Measurements from ENCODE around the gene PLXNB3.

The PLXNB3 gene

DNA sequence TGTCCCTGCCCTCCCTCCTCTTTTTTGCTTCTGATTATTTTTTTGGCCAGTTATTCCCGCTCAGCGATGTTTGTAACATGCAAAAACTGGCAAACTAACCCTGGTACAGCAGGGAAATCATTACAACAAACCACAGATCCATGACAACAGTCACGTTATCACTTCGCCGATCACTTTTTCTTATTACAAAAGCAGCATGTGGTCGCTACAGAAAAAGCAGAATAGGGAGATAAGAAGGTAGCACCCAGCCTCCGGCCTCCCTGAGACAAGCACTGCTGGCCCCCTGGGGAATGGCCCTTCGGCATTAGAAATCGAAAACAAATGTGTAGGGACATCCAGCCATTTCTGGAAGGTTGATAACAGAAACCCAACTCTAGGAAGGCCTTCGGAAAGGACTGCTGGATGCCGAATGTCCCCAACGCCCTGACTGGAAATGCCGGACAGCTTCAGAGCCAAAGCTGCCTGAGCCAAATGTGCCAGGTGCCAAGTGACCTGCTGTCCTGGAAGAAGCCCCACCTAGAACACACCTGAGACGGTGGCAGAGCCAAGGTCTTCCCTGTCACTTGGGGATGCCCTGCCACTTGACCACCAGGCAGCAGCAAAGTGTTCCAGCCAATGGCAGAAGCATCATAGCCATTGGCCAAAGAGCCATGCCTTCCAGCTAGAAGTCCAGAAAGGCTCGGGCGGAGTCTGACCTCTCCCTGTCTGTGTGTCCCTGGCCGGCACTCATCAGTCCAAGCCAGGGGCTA is 27.2 kb downstream of the PLXNB3 start:
- DNase-seq (ENCODE audit: low read depth) = no peak

- no peak for DNase-seq (ENCODE audit: low read depth)
Observed at GRCh38 chrX:153792368-153792767, 28.3 kb downstream of the PLXNB3 start.

DNA sequence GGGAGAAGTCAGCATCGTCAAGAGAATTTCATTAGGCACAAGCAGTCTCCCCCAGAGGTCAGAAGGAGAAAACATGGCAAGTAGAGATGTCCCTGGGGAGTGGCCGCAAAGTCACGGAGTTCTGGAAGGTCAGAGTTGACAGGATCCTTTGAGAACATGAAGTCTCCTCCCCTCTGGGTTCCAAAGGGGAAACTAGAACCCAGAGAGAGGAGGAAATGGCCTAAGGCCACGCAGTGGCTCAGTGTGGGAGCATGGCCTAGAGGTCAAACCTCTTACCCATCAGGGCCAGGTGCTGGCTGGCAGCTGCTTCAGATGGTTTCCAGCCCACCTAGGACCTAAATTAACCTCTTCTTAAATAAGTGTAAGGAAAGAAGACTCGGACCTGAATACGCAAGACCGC is 29.2 kb downstream of the PLXNB3 start:
- DNase-seq (ENCODE audit: low read depth) = peak; percentile 9

- peak; percentile 94 for DNase-seq (ENCODE audit: low read depth)
Observed at GRCh38 chrX:153794018-153794896, 30.2 kb downstream of the PLXNB3 start, which contains the start of the genes IDH3G and SSR4. Gene IDH3G, minus strand, starts transcription at chrX:153794375. Its CDS starts 49 bp downstream, at chrX:153794326. Gene SSR4, plus strand, starts transcription at chrX:153794668. Its CDS starts 20 bp downstream, at chrX:153794688.

DNA sequence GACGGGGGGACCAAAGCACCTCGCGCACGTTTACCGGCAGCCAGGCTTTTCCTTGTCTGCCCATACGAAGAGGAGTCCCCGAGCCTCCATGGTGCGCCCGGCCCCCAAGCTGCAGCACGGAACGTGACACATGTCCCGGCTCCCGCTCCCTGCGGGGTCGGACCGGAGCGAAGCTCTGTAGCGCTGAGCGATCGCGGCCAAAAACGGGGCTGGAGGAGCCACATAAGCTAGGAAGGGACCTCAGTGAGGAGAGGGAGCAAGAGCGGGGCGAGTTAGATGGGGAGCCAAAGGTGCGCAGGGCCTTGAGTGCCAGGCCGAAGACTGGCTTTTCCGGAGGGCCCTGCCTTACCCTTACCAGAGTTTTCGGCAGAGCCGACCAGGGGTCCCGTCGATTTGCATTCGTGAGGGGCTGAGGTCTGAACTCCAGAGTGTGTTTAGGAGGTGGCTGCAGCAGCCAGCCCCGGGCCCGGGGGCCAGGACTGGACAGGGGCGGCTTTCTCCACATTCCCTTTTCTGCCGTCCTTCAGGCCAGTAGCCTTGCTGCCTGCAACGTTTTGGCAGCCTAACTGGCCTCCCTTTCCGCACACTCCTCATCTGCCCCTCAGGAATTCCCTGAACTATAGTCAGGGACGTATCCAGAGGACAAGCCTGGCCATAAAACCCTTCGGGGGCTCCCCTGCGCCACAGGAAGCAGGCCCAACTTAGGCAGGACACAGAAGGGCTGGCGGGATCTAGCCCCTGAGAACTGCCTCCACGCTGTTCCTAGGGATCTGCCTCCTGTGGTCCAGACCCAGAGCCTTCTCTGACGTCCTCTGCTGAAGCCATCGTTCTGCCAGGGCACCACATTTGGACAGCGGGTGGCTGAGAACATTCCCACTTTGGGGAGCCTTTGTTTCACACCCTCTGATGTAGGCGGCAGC is 31.1 kb downstream of the PLXNB3 start:
- DNase-seq (ENCODE audit: low read depth) = no peak

GRCh38 chrX:153797415-153798015 is 33.5 kb downstream of the PLXNB3 start:
- DNase-seq (ENCODE audit: low read depth) = no peak

- no peak for DNase-seq (ENCODE audit: low read depth)
Observed at GRCh38 chrX:153799326-153799725, 35.3 kb downstream of the PLXNB3 start.

GRCh38 chrX:153800177-153800722 is 36.2 kb downstream of the PLXNB3 start:
- DNase-seq (ENCODE audit: low read depth) = no peak

DNA sequence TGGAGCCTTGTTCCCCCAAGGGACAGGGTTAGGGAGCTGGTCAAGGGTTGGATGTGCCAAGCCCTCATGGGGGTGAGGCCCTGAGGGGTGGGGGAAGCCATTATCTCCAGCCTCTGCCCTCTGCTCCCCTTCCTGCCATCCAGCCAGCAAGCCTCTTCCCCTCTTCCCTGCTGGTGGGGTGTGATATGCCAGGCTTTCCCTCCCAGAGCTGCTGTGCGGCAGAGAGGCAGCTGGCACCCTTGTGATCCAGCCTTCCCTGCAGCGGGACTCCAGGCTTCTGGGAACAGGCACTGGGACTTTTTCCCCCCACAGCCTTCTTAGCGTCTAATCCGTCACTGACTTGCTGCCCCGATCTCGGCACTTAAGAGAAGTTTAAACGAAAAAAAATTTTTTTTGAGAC is 36.7 kb downstream of the PLXNB3 start:
- DNase-seq (ENCODE audit: low read depth) = no peak

DNA sequence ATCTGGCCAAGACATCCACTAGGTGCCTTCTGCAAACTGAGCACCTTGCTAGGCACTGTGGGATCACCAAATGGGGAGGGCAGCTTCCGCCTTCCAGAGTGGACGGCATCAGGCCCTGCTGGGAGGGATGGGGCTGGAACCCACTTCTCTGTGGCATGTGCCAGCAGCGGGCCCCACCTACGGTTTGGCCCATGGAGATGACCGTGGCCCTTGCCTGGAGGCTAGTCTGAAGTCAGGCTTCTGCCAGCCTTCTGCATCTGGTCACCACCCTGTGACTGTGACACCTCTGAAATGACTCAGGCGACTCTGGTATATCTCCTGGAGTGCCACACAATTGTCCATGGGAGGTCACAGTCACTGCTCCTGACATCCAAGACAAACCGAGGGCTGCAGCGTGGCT is 37.6 kb downstream of the PLXNB3 start:
- no peak for DNase-seq (ENCODE audit: low read depth)

DNA sequence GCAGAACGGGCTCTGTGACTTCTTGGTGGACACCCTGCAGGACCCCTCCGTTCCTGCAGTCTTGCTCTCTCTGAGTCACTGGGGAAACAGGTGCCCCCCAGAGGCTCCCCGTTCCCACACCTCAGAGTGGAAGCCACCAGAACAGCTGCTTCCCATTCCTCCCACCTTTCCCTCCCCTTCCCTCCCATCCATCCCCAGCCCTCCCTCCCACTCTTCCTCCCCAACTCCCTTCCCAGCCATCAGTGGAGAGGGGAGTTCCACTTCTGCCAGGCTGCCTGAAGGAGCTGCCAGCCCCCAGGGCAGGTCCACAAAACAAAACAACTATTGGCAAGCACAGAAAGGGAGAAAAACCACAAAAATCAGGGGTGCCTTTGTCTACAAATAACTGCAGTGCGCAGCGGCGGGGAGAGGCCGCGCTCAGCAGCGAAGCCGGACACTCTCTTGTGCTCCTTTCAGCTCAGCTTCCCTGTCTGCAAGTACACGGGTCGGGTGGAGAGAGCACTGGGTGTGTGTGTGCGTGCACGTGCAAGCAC is 38.5 kb downstream of the PLXNB3 start:
- no peak for DNase-seq (ENCODE audit: low read depth)

- DNase-seq (ENCODE audit: low read depth) = no peak
Observed at GRCh38 chrX:153803211-153804099, 39.4 kb downstream of the PLXNB3 start.

DNA sequence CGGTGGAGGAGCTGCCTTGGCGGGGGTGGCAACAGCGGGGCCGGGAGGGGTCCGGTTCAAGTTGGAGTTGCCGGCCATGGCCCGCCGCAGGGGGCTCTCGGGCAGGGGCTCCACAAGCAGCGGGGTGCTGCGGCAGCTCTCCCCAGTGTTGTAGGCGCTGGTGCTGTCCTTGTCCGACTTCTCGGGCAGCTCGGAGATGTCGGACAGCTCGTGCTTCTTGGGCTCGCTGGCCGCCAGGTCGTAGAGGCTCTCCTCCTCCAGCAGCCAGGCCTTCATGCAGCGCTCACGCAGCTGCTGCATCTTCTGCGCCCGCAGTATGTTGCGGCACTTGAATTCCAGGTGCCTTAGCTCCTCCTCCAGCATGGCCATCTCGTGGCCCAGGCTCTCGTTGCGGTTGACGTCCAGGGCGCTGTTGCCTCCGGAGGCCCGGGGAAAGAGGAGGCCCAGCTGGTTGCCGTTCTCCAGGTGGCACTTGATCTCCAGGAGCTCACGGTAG is 40.1 kb downstream of the PLXNB3 start:
- DNase-seq (ENCODE audit: low read depth) = no peak

GRCh38 chrX:153804621-153805020 is 40.6 kb downstream of the PLXNB3 start:
- DNase-seq (ENCODE audit: low read depth) = no peak

- DNase-seq (ENCODE audit: low read depth) = no peak
Observed at GRCh38 chrX:153805436-153805835, 41.4 kb downstream of the PLXNB3 start.

GRCh38 chrX:153806999-153807575 is 43.0 kb downstream of the PLXNB3 start:
- DNase-seq (ENCODE audit: low read depth) = no peak

- DNase-seq (ENCODE audit: low read depth) = no peak
Observed at GRCh38 chrX:153807976-153808375, 43.9 kb downstream of the PLXNB3 start.

DNA sequence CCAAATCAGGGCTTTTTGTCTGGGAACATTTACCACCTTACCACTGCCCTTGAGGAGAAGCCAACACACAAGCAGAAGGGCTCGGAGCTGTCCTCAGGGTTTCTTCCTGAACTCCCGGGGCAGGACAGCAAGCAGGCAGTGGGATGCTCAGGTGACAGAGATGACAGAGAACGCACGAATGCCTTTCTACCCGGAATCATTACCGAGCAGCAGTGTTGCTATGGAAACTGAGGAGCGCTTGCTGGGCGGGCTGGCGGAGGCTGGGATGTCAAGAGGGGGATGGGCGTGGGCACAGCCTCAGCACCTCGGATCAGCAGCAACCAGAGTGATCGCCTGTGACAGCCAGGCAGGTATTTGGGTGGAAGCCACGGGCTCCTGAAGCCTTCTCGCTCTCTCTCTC is 48.2 kb downstream of the PLXNB3 start:
- DNase-seq (ENCODE audit: low read depth) = no peak

GRCh38 chrX:153813161-153813560 is 49.1 kb downstream of the PLXNB3 start:
- no peak for DNase-seq (ENCODE audit: low read depth)
